Neural progenitor cell (in vitro differentiated cells): ENCODE measurements around the gene SLC1A4.

ENCODE experiments used
- EZH2 ChIP-seq: fragments of 200-600 bp; sonication (generic); IDR thresholded peaks from 2 replicates; pipeline ENCODE4 v1.6.1; 2017; ENCODE audit warnings: antibody characterized with exemption, mild to moderate bottlenecking, moderate library complexity
- TF ChIP-seq, protein P1 (sequence below): fragments of 200-600 bp; sonication (generic); IDR thresholded peaks from 2 replicates; pipeline ENCODE4 v1.5.1; 2017; ENCODE audit warnings: antibody characterized with exemption, mild to moderate bottlenecking

DNA sequence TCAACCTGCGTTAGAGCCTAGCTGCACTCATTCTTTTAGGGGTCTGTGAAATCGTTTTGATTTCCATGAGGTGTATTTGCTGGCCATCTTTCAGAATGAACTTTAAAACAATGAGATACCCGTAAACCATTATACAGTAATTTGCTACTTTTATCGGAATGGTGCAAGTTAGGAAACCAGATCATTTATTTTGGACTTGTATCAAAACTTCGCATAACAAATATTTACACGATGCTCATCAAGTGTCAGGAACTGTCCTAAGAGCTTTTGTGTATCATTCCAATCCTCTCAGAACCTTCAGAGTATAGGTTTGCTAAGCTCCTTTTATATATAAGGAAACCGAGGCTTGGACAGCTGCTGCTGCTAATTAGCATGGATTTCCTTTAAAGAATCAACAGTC, 22.4 kb upstream of the SLC1A4 start:
- no peak for TF ChIP-seq EZH2
- TF ChIP-seq, protein P1, sequence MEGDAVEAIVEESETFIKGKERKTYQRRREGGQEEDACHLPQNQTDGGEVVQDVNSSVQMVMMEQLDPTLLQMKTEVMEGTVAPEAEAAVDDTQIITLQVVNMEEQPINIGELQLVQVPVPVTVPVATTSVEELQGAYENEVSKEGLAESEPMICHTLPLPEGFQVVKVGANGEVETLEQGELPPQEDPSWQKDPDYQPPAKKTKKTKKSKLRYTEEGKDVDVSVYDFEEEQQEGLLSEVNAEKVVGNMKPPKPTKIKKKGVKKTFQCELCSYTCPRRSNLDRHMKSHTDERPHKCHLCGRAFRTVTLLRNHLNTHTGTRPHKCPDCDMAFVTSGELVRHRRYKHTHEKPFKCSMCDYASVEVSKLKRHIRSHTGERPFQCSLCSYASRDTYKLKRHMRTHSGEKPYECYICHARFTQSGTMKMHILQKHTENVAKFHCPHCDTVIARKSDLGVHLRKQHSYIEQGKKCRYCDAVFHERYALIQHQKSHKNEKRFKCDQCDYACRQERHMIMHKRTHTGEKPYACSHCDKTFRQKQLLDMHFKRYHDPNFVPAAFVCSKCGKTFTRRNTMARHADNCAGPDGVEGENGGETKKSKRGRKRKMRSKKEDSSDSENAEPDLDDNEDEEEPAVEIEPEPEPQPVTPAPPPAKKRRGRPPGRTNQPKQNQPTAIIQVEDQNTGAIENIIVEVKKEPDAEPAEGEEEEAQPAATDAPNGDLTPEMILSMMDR: no peak
